Breast epithelium (tissue), 4 donors: ENCODE data around the gene SPATA1. TPM values are rescaled to one million over a fixed set of nuclear protein-coding genes. Genes with fewer than 3 reads are reported as not detected.

Experiments used
- DNase-seq, 2 donors: peaks; one replicate each; pipeline ENCODE4 v3.0.0-alpha.2; 2019; ENCODE audit warnings: low spot score in 2 of 2
- H3K27ac ChIP-seq, 2 donors: fragments of 200-600 bp; sonication (generic) in 1 of 2; one replicate each; pipeline ENCODE4 v1.5.1; 2016 to 2019; ENCODE audit warnings: mild to moderate bottlenecking in 1 of 2
- H3K27me3 ChIP-seq, 2 donors: fragments of 200-600 bp; sonication (generic) in 1 of 2; one replicate each; pipeline versions ENCODE4 v1.5.1 to v1.6.0; 2017 to 2019; ENCODE audit warnings: control low read depth in 1 of 2, mild to moderate bottlenecking in 1 of 2
- H3K36me3 ChIP-seq: fragments of 200-600 bp; one replicate; pipeline ENCODE4 v1.5.1; 2019
- H3K4me1 ChIP-seq, 2 donors: fragments of 200-600 bp; sonication (generic); one replicate each; pipeline ENCODE4 v1.5.1; 2016 to 2019; ENCODE audit warnings: control low read depth in 1 of 2
- H3K4me3 ChIP-seq, 3 donors: fragments of 200-600 bp; sonication (generic); 1 replicate in 2 of 3; 2 replicates in 1 of 3; pipeline ENCODE4 v1.5.1; 2016 to 2019; ENCODE audit warnings: mild to moderate bottlenecking in 3 of 3, moderate library complexity in 2 of 3
- H3K9me3 ChIP-seq, 2 donors: fragments of 200-600 bp; sonication (generic) in 1 of 2; one replicate each; pipeline ENCODE4 v1.5.1; 2016 to 2019; ENCODE audit warnings: control low read depth in 1 of 2
- POLR2A ChIP-seq: fragments of 450-650 bp; IDR thresholded peaks from one replicate; pipeline ENCODE4 v1.6.1; 2016; ENCODE audit warnings: antibody characterized with exemption, mild to moderate bottlenecking, moderate library complexity
- POLR2AphosphoS5 ChIP-seq, 3 donors: sonication (generic); formaldehyde crosslinking; IDR thresholded peaks; one replicate each; pipeline ENCODE4 v1.6.1; 2017; ENCODE audit warnings: antibody characterized with exemption in 3 of 3
- intact Hi-C: fragments of 100-400 bp; cut with DNase I; formaldehyde crosslinking; loops from one replicate; pipeline ENCODE4 v1.15.1; 2023; ENCODE audit warnings: low total_unique reads
- total RNA-seq, 3 donors: library from RNA; depleted of rRNA; stranded (reverse); fragments of >200 nt; gene quantifications; one replicate each; pipeline ENCODE4 v1.1.0, GENCODE V29; 2016
- TF ChIP-seq, protein P1 (sequence below), 3 donors: fragments of 450-650 bp; IDR thresholded peaks; one replicate each; pipeline ENCODE4 v1.5.1; 2016 to 2017; ENCODE audit warnings: antibody characterized with exemption in 3 of 3, mild to moderate bottlenecking in 3 of 3, moderate library complexity in 3 of 3

SPATA1 gene
- total RNA-seq, 3 donors from 2014 or later = 0.16 to 1.0 (median 0.33) TPM

DNA sequence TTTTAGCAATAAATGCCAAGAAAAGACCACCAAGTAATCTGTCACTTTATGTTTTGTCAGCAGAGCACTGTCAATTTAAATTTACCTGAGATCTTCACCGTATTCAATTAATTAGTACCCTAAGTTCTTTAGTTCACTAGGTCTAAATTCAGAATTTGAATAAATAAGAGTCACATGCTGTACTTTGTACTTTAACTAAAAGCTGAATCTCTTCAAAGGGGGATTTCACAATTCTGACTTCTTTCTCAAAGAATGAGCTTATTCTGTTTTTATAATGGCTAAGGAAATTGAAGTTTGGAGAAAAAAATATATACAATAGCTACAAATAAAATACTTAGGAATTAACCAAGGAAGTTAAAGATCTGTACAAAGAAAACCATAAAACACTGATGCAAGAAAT, 2.3 kb downstream of the SPATA1 start:
- no peak overlapping the region for H3K27ac ChIP-seq
- TF ChIP-seq POLR2A (no peak), POLR2AphosphoS5 (IDR thresholded peaks at IDR 0.05) (no peak)
- TF ChIP-seq, protein P1, sequence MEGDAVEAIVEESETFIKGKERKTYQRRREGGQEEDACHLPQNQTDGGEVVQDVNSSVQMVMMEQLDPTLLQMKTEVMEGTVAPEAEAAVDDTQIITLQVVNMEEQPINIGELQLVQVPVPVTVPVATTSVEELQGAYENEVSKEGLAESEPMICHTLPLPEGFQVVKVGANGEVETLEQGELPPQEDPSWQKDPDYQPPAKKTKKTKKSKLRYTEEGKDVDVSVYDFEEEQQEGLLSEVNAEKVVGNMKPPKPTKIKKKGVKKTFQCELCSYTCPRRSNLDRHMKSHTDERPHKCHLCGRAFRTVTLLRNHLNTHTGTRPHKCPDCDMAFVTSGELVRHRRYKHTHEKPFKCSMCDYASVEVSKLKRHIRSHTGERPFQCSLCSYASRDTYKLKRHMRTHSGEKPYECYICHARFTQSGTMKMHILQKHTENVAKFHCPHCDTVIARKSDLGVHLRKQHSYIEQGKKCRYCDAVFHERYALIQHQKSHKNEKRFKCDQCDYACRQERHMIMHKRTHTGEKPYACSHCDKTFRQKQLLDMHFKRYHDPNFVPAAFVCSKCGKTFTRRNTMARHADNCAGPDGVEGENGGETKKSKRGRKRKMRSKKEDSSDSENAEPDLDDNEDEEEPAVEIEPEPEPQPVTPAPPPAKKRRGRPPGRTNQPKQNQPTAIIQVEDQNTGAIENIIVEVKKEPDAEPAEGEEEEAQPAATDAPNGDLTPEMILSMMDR (IDR thresholded peaks at IDR 0.05) = no peak
- no peaks in the 10 kb centered on the region for H3K36me3 ChIP-seq
- H3K4me3 ChIP-seq = no peak overlapping the region
- intact Hi-C loops = loop anchor here (10.0 kb wide), 1 partner anchor 66 kb away; the partner anchor contains the start of gene CTBS
- no peak for DNase-seq
- H3K27me3 ChIP-seq = no peaks in the 10 kb centered on the region
- no peaks in the 10 kb centered on the region for H3K9me3 ChIP-seq
- H3K4me1 ChIP-seq = peaks cover 0 to 4% of the 10 kb centered on the region in 2 donors

DNA sequence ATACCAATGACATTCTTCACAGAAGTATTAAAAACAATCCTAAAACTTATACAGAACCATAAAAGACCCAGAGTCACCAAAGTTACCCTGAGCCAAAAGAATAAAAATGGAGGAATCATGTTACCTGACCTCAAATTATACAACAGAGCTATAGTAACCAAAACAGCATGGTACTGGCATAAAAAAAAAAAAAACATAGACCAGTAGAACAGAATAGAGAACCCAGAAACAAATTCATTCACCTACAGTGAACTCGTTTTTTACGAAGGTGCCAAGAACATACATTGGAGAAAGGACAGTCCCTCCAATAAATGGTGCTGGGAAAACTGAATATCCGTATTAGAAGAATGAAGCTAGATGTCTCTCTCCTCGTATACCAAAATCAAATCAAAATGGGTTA, 2.8 kb downstream of the SPATA1 start:
- H3K36me3 ChIP-seq = no peaks in the 10 kb centered on the region
- H3K9me3 ChIP-seq = no peaks in the 10 kb centered on the region
- TF ChIP-seq, protein P1 (IDR thresholded peaks at IDR 0.05) = no peak
- TF ChIP-seq POLR2AphosphoS5 (IDR thresholded peaks at IDR 0.05) = no peak
- TF ChIP-seq POLR2A = no peak
- no peak overlapping the region for H3K27ac ChIP-seq
- no peak overlapping the region for H3K4me3 ChIP-seq
- H3K27me3 ChIP-seq = no peaks in the 10 kb centered on the region
- H3K4me1 ChIP-seq = no peaks in the 10 kb centered on the region
- DNase-seq = no peak
- intact Hi-C loops = loop anchor here (10.0 kb wide), 1 partner anchor 66 kb away; the partner anchor contains the start of gene CTBS

DNA sequence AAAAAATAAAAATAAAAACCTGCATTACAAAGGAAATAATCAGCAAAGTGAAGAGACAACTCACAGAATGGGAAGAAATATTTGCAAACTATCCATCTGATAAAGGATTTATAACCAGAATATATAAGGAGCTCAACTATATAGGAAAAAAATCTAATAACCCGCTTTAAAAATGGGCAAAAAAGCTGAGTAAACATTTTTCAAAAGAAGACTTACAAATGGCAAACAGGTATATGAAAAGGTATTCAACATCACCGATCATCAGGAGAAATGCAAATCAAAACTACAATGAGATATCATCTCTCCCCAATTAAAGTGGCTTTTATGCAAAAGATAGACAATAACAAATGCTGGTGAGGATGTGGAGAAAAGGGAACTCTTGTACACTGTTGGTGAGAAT, 4.0 kb downstream of the SPATA1 start:
- Histone ChIP-seq H3K27me3 (no peaks in the 10 kb centered on the region), H3K4me1 (no peaks in the 10 kb centered on the region), H3K36me3 (no peaks in the 10 kb centered on the region), H3K9me3 (no peaks in the 10 kb centered on the region), H3K27ac (no peak overlapping the region), H3K4me3 (no peak overlapping the region)
- intact Hi-C loops = no loop called here
- no peak for TF ChIP-seq POLR2A
- TF ChIP-seq, protein P1 (IDR thresholded peaks at IDR 0.05) = no peak
- no peak for TF ChIP-seq POLR2AphosphoS5 (IDR thresholded peaks at IDR 0.05)
- no peak for DNase-seq

DNA sequence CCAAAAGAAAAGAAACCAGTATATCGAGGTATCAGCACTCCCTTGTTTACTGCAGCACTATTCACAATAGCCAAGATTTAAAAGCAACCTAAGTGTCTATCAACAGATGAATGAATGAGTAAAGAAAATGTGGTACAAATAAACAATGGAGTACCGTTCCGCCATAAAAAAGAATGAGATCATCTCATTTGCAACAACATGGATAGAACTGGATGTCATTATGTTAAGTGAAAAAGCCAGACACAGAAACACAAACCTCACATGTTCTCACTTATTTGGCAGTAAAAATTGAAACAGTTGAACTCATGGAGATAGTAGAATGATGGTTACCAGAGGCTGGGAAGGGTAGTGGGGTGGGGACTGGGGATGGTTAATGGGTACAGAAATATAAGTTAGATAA, 4.5 kb downstream of the SPATA1 start:
- H3K4me1 ChIP-seq = no peaks in the 10 kb centered on the region
- H3K27me3 ChIP-seq = no peaks in the 10 kb centered on the region
- intact Hi-C loops = no loop called here
- H3K36me3 ChIP-seq = no peaks in the 10 kb centered on the region
- H3K27ac ChIP-seq = no peak overlapping the region
- no peak overlapping the region for H3K4me3 ChIP-seq
- H3K9me3 ChIP-seq = no peaks in the 10 kb centered on the region
- no peak for DNase-seq
- TF ChIP-seq, protein P1 (IDR thresholded peaks at IDR 0.05) = no peak
- TF ChIP-seq POLR2AphosphoS5 (IDR thresholded peaks at IDR 0.05) = no peak
- TF ChIP-seq POLR2A = no peak

DNA sequence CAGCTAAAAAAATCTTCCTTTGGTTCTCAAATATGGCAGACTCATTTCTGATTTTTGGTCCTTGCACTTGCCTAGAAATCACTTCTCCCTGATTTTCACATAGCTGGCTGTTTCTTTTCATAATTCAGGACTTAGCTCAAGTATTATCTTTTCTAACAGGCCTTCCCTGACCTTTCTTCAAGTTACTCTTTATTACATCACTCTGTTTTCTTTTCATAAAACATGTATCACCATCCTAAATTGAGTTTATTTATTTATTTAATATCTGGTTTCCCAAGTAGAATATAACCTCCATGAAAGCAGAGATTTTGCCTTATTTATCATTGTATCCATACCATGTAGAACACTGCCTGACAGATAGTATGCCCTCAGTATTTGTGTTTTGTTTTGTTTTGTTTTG, 18.4 kb downstream of the SPATA1 start:
- Histone ChIP-seq H3K27ac (no peak overlapping the region), H3K4me3 (no peak overlapping the region), H3K4me1 (no peaks in the 10 kb centered on the region), H3K27me3 (no peaks in the 10 kb centered on the region), H3K36me3 (no peaks in the 10 kb centered on the region), H3K9me3 (no peaks in the 10 kb centered on the region)
- intact Hi-C loops = no loop called here
- no peak for TF ChIP-seq POLR2A
- TF ChIP-seq POLR2AphosphoS5 (IDR thresholded peaks at IDR 0.05) = no peak
- TF ChIP-seq, protein P1 (IDR thresholded peaks at IDR 0.05) = no peak
- DNase-seq = no peak
